GM12872 (cell line): Measurements from ENCODE around the gene KRTAP10-1.

Experiments used
- TF ChIP-seq, protein P1 (sequence below): IDR thresholded peaks from 3 replicates; pipeline ENCODE4 v1.5.1; 2011; ENCODE audit warnings: low read depth, mild to moderate bottlenecking, low read length, moderate library complexity; ENCODE audit not compliant: insufficient read depth

KRTAP10-1 gene

GRCh38 chr21:44496564-44497550, 43.1 kb downstream of the KRTAP10-1 start:
- TF ChIP-seq, protein P1, sequence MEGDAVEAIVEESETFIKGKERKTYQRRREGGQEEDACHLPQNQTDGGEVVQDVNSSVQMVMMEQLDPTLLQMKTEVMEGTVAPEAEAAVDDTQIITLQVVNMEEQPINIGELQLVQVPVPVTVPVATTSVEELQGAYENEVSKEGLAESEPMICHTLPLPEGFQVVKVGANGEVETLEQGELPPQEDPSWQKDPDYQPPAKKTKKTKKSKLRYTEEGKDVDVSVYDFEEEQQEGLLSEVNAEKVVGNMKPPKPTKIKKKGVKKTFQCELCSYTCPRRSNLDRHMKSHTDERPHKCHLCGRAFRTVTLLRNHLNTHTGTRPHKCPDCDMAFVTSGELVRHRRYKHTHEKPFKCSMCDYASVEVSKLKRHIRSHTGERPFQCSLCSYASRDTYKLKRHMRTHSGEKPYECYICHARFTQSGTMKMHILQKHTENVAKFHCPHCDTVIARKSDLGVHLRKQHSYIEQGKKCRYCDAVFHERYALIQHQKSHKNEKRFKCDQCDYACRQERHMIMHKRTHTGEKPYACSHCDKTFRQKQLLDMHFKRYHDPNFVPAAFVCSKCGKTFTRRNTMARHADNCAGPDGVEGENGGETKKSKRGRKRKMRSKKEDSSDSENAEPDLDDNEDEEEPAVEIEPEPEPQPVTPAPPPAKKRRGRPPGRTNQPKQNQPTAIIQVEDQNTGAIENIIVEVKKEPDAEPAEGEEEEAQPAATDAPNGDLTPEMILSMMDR = no peak

DNA sequence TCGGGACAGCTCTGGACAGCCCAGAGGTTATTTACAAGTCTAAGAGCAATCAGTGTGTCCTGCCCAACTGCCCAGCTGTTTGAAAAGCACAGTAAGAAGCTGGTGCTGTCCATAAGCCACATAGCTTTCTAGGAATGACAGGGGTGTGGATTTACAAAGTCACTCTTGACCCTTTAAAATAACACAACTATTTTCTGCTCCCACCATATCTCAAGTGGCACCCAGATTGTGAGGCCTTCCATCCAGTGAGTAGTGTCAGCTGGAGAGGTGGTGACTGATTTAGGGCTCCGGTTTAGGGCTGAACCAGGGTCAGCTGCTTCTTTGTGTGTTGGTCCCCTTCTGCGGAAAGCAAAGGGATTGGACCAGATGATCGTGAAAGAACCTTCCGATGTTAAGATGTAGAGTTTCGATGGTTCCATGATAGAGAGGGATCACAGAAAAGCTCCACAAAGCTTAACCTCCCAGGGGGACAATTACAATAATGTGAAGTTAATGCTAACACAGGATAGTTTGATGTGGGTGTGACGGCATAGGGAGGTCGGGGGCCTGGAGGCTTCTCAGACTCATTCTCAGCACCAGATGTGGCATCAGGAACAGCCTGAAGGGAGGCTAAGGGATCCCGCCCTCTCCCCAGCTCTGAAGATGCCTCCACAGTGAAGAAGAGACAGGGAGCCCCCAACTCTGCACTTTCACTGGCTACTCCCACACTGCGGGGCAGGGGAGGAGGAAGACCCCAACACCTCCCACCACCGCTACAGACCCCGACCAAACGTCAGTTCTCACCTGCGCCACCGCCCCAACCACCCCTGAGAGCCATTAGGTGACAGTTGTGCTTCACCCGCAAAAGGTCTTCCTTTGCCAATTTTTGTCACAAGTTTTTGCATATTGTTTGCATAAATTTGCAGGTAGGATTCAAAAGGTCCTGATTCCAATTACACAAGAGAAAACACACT, 44.1 kb downstream of the KRTAP10-1 start:
- TF ChIP-seq, protein P1 = no peak

DNA sequence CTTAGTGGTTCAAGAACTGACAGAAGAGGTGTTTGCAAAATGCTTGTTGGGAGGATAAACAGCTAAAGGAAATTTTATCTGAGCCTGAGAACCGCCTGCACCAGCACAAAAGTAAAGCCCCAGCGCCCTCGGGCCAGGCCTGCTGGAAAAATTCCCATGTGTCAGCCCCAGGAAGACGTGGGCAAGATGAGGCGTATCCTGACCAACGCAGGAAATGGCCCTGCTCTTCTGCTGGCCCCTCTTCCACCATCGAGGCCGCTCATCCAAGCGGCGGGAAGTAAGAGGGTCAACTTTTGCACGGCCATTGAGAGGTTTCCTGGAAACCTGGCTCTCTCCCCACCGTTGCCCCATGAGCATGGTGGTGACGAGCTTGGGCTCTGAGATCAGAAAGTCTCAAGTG, 45.0 kb downstream of the KRTAP10-1 start:
- TF ChIP-seq, protein P1 = no peak

GRCh38 chr21:44494418-44494817, 45.6 kb downstream of the KRTAP10-1 start:
- TF ChIP-seq, protein P1 = no peak

DNA sequence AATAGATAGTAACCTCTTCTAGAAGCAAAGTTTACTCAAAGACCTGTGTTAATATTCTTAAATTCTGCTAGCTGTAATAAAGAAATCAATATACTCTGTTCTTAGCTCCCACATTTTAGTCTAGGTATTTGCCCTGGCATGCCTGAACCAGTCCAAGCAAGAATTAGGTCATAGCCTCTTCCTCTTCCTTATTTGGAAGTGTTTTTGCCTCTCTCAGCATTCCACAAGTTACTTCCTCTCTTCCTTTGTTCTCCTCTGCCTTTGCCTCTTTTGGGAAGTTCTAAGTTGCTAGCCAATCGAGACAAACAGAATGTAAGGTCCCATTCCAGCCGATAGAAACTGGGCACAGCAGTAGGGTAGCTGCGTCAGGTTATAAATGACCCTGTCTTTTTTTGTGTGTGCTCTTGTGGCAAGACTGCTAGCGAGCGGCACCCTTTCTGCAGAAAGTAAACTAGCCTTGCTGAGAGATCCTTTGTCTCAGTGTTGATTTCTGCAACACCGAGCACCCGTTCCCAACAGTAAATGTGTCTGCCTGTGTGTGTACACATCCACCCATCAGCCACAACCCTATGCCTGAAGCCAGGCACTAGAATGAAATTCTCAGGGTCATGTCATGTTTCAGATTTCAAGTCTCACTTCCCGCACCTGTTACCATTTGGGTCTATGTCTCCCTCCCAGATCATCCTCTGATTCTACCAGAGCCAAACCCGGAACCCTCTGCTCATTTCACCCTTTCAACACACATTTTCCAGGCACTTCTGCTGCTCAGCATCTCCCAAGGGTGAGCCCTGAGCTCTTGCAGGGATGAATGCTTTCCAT, 47.2 kb downstream of the KRTAP10-1 start:
- TF ChIP-seq, protein P1 = no peak

DNA sequence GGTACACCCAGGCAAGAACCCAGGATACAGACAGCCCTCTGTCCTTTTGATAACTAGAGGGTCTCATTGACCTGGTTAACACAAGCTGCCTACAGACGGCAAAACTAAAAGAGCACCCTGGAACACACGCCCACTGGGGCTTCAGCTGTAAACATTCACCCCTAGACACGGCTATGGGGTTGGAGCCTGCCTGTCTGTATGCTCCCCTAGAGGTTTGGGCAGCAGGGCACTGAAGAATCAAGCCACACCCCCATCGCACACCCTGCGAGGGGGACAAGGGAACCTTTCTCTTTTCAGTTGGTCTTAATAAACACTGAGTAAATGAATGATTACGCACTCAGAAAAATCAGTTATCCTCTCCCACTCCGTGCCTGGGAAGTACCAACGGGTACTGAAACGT, 49.2 kb downstream of the KRTAP10-1 start:
- TF ChIP-seq, protein P1 = no peak
